HEK293T (cell line): Measurements from ENCODE around the gene OPTC.

ENCODE experiments used
- ELF4 ChIP-seq: fragments of 450-650 bp; IDR thresholded peaks from 2 replicates; pipeline ENCODE4 v1.6.1; 2017; ENCODE audit warnings: antibody characterized with exemption
- SP1 ChIP-seq: fragments of 450-650 bp; IDR thresholded peaks from 2 replicates; pipeline ENCODE4 v1.6.1; 2017
- SUZ12 ChIP-seq: fragments of 450-650 bp; IDR thresholded peaks from 2 replicates; pipeline ENCODE4 v1.6.1; 2016; ENCODE audit warnings: mild to moderate bottlenecking
- ZNF384 ChIP-seq: fragments of 450-650 bp; IDR thresholded peaks from 2 replicates; pipeline ENCODE4 v1.6.1; 2016

GRCh38 chr1:203480084-203480483, 13.9 kb upstream of the OPTC start:
- no peak for TF ChIP-seq SP1
- no peak for TF ChIP-seq ZNF384
- TF ChIP-seq SUZ12, result no peak
- no peak for TF ChIP-seq ELF4
